Measurements from ENCODE around the gene AFP.
"Not testable (repeated sequence)": the region's sequence is repeated elsewhere in the genome, so short reads cannot be mapped to it uniquely, and the experiment has no call there.

The AFP gene

GRCh38 chr4:73435984-73436383 is at the start of gene AFP:
TSS of gene AFP (plus strand) at chr4:73436221. CDS start at chr4:73436263, 42 bp downstream.
- DNase-seq, result no peak

- DNase-seq, result no peak
These were observed 48.5 kb upstream of the AFP start for GRCh38 chr4:73387552-73387951.

- no peak for DNase-seq
These were observed 47.1 kb upstream of the AFP start for GRCh38 chr4:73388887-73389286.

GRCh38 chr4:73389663-73390062 is 46.4 kb upstream of the AFP start:
- not testable (repeated sequence) for DNase-seq

GRCh38 chr4:73391774-73392173 is 44.2 kb upstream of the AFP start:
- DNase-seq, result no peak

- DNase-seq, result peak; percentile 14
These were observed 43.1 kb upstream of the AFP start for GRCh38 chr4:73392936-73393335.

- no peak for DNase-seq
These were observed 39.7 kb upstream of the AFP start for GRCh38 chr4:73396304-73396703.

- DNase-seq, result no peak
These were observed 38.7 kb upstream of the AFP start for GRCh38 chr4:73396993-73397972.

GRCh38 chr4:73401412-73401811 is 34.6 kb upstream of the AFP start:
- DNase-seq, result peak; percentile 3

- DNase-seq, result no peak
These were observed 32.0 kb upstream of the AFP start, which contains the start of gene ALB for GRCh38 chr4:73404042-73404441. TSS of gene ALB (plus strand) at chr4:73404287. CDS start at chr4:73404328, 41 bp downstream.

- DNase-seq, result no peak
These were observed 31.6 kb upstream of the AFP start for GRCh38 chr4:73404457-73404856.

- no peak for DNase-seq
These were observed 30.9 kb upstream of the AFP start for GRCh38 chr4:73405138-73405537.

- no peak for DNase-seq
These were observed 29.5 kb upstream of the AFP start for GRCh38 chr4:73406548-73406875.

- no peak for DNase-seq
These were observed 28.8 kb upstream of the AFP start for GRCh38 chr4:73407227-73407673.

GRCh38 chr4:73408181-73408867 is 27.7 kb upstream of the AFP start:
- no peak for DNase-seq

- DNase-seq, result no peak
These were observed 26.8 kb upstream of the AFP start for GRCh38 chr4:73409012-73409862.

GRCh38 chr4:73409978-73410548 is 26.0 kb upstream of the AFP start:
- no peak for DNase-seq

- no peak for DNase-seq
These were observed 24.9 kb upstream of the AFP start for GRCh38 chr4:73410916-73411730.

- DNase-seq, result no peak
These were observed 24.1 kb upstream of the AFP start for GRCh38 chr4:73411731-73412414.

GRCh38 chr4:73413294-73413755 is 22.7 kb upstream of the AFP start:
- DNase-seq, result no peak

GRCh38 chr4:73414936-73415271 is 21.1 kb upstream of the AFP start:
- no peak for DNase-seq
